Loucy (cell line): ENCODE data around the gene GALNT3.

Experiments used
- H2AFZ ChIP-seq: fragments of 200-600 bp; sonication (generic); 2 replicates; pipeline ENCODE4 v1.6.0; 2016; ENCODE audit warnings: antibody characterized with exemption, mild to moderate bottlenecking, low read length, moderate library complexity
- H3F3A ChIP-seq: fragments of 200-600 bp; 2 replicates; pipeline ENCODE4 v1.6.0; 2016; ENCODE audit warnings: antibody characterized with exemption, low read depth, mild to moderate bottlenecking
- H3K27me3 ChIP-seq: fragments of 200-600 bp; sonication (generic); 2 replicates; pipeline ENCODE4 v1.6.1; 2014; ENCODE audit warnings: low read length, mild to moderate bottlenecking; ENCODE audit not compliant: insufficient read depth, poor library complexity, severe bottlenecking
- H3K36me3 ChIP-seq: fragments of 200-600 bp; sonication (generic); 2 replicates; pipeline ENCODE4 v1.6.1; 2016; ENCODE audit warnings: low read length; ENCODE audit not compliant: insufficient read depth
- H3K4me1 ChIP-seq: fragments of 200-600 bp; sonication (generic); 2 replicates; pipeline ENCODE4 v1.5.1; 2014; ENCODE audit warnings: low read length, mild to moderate bottlenecking; ENCODE audit not compliant: insufficient read depth, poor library complexity, severe bottlenecking
- H3K4me2 ChIP-seq: fragments of 200-600 bp; sonication (generic); 2 replicates; pipeline ENCODE4 v1.6.0; 2014; ENCODE audit warnings: antibody characterized with exemption, low read length, low read depth, mild to moderate bottlenecking; ENCODE audit not compliant: poor library complexity, severe bottlenecking
- H3K4me3 ChIP-seq: fragments of 200-600 bp; sonication (generic); 2 replicates; pipeline ENCODE4 v1.5.1; 2014; ENCODE audit warnings: low read length, mild to moderate bottlenecking, mixed read lengths; ENCODE audit not compliant: poor library complexity, severe bottlenecking
- H3K79me2 ChIP-seq: fragments of 200-600 bp; sonication (generic); 2 replicates; pipeline ENCODE4 v1.6.1; 2014; ENCODE audit warnings: low read length; ENCODE audit not compliant: insufficient read depth
- H3K9ac ChIP-seq: fragments of 200-600 bp; sonication (generic); 2 replicates; pipeline ENCODE4 v1.6.0; 2014; ENCODE audit warnings: mild to moderate bottlenecking, low read depth, low read length, moderate library complexity; ENCODE audit not compliant: poor library complexity, severe bottlenecking
- H3K9me2 ChIP-seq: fragments of 200-600 bp; sonication (generic); replicated peaks from 2 replicates; pipeline ENCODE4 v1.6.1; 2016; ENCODE audit warnings: low read depth, low read length, mixed read lengths
- H3K9me3 ChIP-seq: fragments of 200-600 bp; sonication (generic); 2 replicates; pipeline ENCODE4 v1.6.1; 2014; ENCODE audit warnings: mild to moderate bottlenecking, antibody characterized with exemption, low read length, low read depth; ENCODE audit not compliant: insufficient read depth
- H4K20me1 ChIP-seq: fragments of 200-600 bp; sonication (generic); 2 replicates; pipeline ENCODE4 v1.6.0; 2014; ENCODE audit warnings: antibody characterized with exemption, low read length, mild to moderate bottlenecking; ENCODE audit not compliant: insufficient read depth, poor library complexity, severe bottlenecking
- EZH2phosphoT487 ChIP-seq: fragments of 200-600 bp; IDR thresholded peaks from 2 replicates; pipeline ENCODE4 v1.6.1; 2018; ENCODE audit warnings: antibody characterized with exemption, mild to moderate bottlenecking, moderate library complexity, borderline replicate concordance
- TF ChIP-seq, protein P1 (sequence below): fragments of 200-600 bp; sonication (generic); conservative IDR thresholded peaks from 2 replicates; pipeline ENCODE4 v1.5.1; 2014; ENCODE audit warnings: mild to moderate bottlenecking, antibody characterized with exemption, low read length

Gene GALNT3

DNA sequence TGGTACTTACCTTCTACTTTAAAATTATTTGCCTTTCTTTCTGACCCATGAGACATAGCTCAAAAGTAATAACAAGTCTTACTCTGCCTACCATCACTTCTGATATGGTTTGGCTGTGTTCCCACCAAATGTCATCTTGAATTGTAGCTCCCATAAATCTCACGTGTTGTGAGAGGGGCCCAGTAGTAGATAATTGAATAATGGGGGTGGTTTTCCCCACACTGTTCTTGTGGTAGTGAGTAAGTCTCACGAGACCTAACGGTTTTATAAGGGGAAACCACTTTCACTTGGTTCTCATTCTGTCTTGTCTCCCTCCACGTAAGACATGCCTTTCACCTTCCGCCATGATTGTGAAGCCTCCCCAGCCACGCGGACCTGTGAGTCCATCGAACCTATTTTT is 47.5 kb downstream of the GALNT3 start:
- H3K36me3 ChIP-seq = peaks cover 25% of the 10 kb centered on the region
- no peak overlapping the region for H3K9ac ChIP-seq
- H3K9me3 ChIP-seq = no peaks in the 10 kb centered on the region
- H3F3A ChIP-seq = no peaks in the 10 kb centered on the region
- no peak overlapping the region for H3K4me2 ChIP-seq
- H3K27me3 ChIP-seq = no peaks in the 10 kb centered on the region
- H3K9me2 ChIP-seq = no peaks in the 10 kb centered on the region
- no peaks in the 10 kb centered on the region for H4K20me1 ChIP-seq
- no peaks in the 10 kb centered on the region for H3K79me2 ChIP-seq
- TF ChIP-seq, protein P1, sequence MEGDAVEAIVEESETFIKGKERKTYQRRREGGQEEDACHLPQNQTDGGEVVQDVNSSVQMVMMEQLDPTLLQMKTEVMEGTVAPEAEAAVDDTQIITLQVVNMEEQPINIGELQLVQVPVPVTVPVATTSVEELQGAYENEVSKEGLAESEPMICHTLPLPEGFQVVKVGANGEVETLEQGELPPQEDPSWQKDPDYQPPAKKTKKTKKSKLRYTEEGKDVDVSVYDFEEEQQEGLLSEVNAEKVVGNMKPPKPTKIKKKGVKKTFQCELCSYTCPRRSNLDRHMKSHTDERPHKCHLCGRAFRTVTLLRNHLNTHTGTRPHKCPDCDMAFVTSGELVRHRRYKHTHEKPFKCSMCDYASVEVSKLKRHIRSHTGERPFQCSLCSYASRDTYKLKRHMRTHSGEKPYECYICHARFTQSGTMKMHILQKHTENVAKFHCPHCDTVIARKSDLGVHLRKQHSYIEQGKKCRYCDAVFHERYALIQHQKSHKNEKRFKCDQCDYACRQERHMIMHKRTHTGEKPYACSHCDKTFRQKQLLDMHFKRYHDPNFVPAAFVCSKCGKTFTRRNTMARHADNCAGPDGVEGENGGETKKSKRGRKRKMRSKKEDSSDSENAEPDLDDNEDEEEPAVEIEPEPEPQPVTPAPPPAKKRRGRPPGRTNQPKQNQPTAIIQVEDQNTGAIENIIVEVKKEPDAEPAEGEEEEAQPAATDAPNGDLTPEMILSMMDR = no peak
- TF ChIP-seq EZH2phosphoT487 = no peak
- no peak overlapping the region for H2AFZ ChIP-seq
- peaks cover 10% of the 10 kb centered on the region for H3K4me1 ChIP-seq
- H3K4me3 ChIP-seq = no peak overlapping the region

DNA sequence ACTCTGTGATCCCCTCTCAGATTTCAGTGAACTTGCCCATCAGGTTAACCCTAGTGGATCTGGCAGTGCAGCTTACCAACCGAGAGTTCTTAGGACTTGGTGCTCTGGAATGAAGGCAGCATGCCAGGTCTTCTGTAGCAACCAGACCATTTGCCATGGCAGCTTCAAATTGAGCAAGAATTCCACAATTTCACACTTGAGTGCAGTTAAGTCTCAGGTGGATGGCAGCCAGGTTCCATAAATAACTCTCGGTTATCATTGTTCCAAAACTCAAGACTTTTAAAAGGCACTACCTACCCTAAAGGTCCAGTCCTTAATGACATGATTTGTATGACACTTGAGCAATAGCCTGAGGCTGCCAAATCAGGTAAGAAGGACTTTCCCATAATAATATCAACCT is 48.1 kb downstream of the GALNT3 start:
- H3K27me3 ChIP-seq = no peaks in the 10 kb centered on the region
- no peak overlapping the region for H3K4me2 ChIP-seq
- peaks cover 25% of the 10 kb centered on the region for H3K36me3 ChIP-seq
- no peak for TF ChIP-seq EZH2phosphoT487
- TF ChIP-seq, protein P1 = no peak
- H3K4me3 ChIP-seq = no peak overlapping the region
- no peak overlapping the region for H2AFZ ChIP-seq
- no peaks in the 10 kb centered on the region for H4K20me1 ChIP-seq
- H3K4me1 ChIP-seq = peaks cover 10% of the 10 kb centered on the region
- H3K79me2 ChIP-seq = no peaks in the 10 kb centered on the region
- H3F3A ChIP-seq = no peaks in the 10 kb centered on the region
- H3K9me2 ChIP-seq = no peaks in the 10 kb centered on the region
- no peak overlapping the region for H3K9ac ChIP-seq
- no peaks in the 10 kb centered on the region for H3K9me3 ChIP-seq

DNA sequence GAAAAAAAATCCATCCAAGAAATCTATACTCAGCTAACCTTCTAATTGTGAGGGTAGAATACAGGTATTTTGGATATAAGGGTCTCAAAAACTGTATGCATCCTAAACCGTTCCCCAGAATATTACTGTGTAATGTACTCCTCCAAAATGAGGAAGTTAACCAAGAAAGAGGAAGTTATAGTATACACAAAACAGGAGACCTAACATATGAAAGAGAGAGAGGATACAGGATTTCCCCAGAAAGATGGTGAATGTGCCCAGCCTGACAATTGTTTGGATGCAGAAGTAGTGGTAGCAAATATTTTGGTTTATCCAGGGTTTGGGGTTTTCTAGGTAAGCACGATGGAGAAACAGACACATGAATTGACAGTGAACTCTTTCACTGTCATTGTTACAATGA is 50.6 kb downstream of the GALNT3 start:
- no peaks in the 10 kb centered on the region for H3K27me3 ChIP-seq
- H3K4me1 ChIP-seq = peaks cover 10% of the 10 kb centered on the region
- no peak overlapping the region for H3K4me3 ChIP-seq
- H3K9me2 ChIP-seq = no peaks in the 10 kb centered on the region
- H3K9me3 ChIP-seq = no peaks in the 10 kb centered on the region
- H3F3A ChIP-seq = no peaks in the 10 kb centered on the region
- H3K4me2 ChIP-seq = peak overlapping the region; percentile 21
- H3K36me3 ChIP-seq = peaks cover 16% of the 10 kb centered on the region
- TF ChIP-seq, protein P1 = no peak
- TF ChIP-seq EZH2phosphoT487 = no peak
- H3K79me2 ChIP-seq = no peaks in the 10 kb centered on the region
- H3K9ac ChIP-seq = no peak overlapping the region
- no peak overlapping the region for H2AFZ ChIP-seq
- H4K20me1 ChIP-seq = no peaks in the 10 kb centered on the region
